Stimulated activated CD8-positive, alpha-beta memory T cell treated with anti-CD3 and anti-CD28 coated beads, Interleukin-7, amount 100 ng/mL, for 48 hours (primary cell): ENCODE results near the gene PSME1.
"Not testable (repeated sequence)": the region's sequence is repeated elsewhere in the genome, so short reads cannot be mapped to it uniquely, and the experiment has no call there.

Experiments
- DNase-seq, 2 donors: peaks; one replicate each; pipeline ENCODE4 v3.0.0-alpha.2; 2020; ENCODE audit warnings: low read depth in 1 of 2; ENCODE audit errors: extremely low read depth in 1 of 2

The PSME1 gene

DNA sequence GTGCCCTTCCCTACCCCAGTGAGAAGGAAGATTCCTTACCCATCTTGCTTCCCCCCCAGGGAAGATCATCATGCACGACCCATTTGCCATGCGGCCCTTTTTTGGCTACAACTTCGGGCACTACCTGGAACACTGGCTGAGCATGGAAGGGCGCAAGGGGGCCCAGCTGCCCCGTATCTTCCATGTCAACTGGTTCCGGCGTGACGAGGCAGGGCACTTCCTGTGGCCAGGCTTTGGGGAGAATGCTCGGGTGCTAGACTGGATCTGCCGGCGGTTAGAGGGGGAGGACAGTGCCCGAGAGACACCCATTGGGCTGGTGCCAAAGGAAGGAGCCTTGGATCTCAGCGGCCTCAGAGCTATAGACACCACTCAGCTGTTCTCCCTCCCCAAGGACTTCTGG is 32.5 kb upstream of the PSME1 start:
- DNase-seq: no peak

DNA sequence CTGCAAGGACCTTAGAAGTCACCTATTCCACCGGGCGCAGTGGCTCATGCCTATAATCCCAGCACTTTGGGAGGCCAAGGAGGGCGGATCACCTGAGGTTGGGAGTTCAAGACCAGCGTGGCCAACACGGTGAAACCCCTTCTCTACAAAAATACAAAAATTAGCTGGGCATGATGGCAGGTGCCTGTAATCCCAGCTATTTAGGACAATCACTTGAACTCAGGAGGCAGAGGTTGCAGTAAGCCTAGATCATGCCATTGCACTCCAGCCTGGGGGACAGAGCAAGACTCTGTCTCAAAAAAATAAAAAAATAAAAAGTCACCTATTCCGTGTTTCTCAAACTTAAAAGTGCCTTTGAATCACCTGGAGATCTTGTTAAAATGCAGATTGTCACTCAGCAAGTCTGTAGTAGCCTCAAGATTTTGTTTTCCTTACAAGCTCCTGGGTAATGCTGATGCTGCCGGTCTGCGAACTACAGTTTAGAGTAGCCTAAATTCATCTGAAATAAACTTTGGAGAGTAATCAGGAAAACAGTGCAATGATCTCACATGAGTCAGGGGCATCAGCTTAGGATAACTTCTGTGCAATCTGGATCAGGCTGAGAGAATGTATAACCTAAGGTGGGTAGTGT is 30.3 kb upstream of the PSME1 start:
- DNase-seq: not testable (repeated sequence)

DNA sequence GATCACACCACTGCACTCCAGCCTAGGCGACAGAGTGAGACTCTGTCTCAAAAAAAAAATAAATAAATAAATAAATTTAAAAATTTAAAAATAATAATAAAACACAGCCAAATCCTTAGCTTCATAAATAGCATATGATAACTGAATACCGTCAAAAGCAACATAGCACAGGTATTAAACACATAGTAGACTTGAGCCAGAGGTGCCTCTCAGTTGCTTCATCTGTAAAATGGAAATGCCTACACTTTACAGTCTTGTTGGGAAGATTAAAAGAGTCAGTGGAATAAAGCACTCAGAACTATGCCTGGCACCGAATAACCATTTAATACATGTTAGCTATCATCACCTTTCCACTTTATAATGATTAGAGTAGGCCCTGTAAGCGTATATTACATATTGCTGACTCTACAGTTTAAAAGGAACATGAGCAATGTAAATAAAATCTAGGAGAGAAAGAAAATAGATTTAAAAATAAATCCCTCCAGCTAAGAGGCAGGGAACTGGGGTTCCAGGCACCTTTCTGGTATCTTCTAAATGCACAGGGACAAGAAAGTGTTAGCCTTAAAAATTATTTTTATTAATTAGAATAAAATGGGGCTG is 29.2 kb upstream of the PSME1 start:
- no peak for DNase-seq

DNA sequence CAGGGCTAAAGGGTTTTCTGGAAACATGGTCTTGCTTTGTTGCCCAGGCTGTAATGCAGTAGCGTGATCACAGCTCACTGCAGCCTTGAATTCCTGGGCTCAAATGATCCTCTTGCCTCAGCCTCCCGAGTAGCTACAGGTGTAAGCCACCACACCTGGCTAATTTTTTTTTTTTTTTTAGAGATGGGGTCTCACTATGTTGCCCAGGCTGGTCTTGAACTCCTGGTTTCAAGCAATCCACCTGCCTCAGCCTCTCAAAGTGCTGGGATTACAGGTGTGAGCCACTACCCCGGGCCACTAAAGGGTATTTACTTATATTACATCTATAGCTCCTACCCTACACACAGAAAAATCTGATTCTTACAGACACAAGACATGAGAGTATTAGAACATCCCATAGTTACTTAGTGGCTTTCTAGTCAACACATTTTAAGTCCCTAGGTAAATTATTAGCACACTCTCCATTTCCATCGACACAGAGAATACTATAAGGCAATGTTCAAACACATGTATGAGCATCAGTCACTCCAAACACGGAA is 27.6 kb upstream of the PSME1 start:
- no peak for DNase-seq

DNA sequence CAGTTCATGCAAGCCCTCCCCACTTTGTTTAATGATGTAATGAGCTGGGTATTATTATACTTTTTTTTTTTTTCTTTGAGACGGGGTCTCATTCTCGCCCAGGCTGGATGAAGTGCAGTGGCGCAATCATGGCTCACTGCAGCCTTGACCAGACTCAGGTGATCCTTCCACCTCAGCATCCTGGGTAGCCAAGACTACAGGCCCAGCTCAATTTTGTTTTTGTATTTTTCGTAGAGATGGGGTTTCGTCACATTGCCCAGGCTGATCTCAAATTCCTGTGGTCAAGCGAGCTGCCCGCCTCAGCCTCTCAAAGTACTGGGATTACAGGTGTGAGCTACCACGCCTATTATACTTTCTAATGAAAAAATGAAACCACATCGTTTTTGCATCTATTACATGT is 25.9 kb upstream of the PSME1 start:
- no peak for DNase-seq

DNA sequence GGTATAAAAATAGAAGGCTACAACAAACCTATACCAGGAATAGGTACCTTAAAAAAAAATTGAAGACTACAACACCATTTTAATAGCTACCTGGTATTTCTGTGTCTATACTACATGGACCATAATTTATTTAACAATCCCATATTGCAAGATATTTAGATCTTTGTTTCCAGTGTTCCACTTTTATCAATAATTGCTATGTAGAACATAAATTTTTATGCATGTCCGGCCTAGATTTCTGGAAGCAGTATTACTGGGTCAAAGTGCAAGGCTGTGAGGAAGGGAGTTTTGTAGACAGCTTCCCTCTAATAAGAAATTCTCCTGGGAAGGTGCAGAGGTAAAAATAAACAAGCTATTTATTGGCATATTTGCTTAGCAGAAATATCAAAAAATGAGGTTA is 25.5 kb upstream of the PSME1 start:
- DNase-seq: no peak

DNA sequence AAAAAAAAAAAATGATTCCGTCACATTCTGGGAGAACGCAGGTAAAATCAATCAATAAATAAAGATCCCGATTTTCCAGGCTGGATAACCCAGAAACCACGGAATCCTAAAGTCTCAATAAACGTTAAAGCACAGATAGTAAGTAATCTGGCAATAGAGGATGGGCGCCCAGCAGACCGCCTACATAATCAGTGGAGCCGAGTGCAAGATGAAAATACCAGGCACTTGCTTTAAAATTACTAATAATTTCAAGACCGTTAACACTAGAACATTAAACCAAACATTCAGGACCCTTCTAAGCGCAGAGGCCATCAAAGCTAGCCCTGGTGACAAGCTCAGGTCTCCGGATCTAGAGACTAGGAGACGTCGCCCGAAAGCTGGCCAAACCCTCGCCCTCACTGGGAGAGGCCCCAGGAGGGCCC is 22.6 kb upstream of the PSME1 start:
- DNase-seq: no peak

DNA sequence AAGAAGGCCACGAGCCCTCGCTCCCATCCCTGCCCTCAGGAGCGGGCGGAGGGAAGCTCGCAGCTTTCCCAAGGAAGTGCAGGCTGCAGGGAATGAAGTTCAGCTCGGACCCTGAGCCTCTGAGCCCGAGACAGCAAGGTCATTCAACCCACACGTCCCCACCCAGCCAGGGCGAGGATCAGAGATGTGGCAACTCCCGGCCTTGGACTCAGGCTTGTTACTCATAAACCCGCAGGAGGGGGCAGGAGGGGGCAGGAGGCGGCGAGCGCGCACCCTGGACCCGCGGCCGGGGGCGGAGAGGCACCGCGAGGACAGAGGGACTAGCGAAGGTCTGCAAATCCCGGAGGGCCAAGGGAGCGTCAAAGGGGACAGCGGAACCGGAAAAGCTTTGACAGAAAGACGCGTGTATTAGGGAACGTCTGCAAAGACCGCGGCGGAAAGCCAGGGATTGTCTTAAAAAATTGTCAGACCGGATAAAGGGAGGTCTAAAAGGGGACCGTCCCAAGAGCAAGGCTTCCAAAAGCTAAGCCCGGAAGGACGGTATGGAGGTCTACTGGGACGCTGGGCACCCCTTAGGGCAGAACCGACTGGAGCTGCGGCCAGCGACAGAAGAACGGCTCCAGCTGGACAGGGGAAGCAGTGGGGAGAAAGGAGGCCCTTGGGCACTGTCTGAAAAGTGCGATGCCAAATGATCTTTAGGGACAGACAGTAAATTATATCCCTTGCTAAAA is 22.0 kb upstream of the PSME1 start:
- DNase-seq: peak; percentile 67 to 85

DNA sequence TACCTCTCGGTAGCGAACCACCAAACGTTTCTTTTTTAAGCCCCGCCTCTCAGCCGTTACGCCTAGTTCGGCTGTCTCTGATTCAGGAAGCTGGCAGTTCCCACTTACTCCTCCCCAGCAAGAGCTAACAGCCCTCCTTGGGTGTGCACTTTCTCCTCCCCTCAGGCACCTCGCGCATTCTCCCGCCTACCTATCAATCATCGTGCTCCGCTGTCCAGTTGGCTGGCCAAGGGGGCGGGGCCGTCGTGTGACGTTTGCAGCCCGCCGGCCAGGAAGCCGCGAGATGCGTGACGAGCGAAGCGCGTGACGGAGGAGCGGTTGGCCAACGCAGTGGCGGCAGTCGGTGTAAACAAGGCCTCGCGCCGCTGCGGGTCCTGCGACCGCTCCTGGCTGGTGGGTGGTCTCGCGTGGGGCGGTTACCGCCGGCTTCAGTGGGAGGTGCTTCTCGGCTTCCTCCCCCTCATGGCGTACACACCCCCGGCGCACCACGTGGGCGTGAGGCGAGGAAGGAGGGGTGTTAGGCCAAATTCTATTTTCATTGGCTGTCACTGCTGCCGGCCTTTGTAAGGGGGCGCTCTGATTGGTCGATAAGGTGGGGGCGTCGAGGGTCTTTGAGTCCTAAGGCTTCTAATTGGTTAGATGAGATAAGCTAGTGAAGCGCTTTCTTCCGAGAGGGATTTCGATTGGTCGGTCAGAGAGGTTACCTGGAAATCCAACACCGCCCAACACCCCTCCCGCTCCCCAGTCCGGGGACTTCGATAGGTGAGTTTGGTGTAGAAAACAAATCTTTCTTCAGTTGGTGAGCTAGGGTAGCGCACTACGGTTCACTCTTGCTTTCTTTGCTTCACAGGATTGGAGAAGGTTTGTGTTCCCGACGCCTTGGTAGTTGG is 21.2 kb upstream of the PSME1 start, which contains the start of the genes DCAF11 and NRL:
Gene DCAF11 (plus strand): TSS at position 246 of the 890 bp plus-strand sequence. CDS start 818 bp downstream, outside the sequence.
Gene NRL (minus strand): TSS at position 418 of the 890 bp plus-strand sequence. CDS start 32,101 bp downstream, outside the sequence.
- DNase-seq: peak; percentile 95 to 99

DNA sequence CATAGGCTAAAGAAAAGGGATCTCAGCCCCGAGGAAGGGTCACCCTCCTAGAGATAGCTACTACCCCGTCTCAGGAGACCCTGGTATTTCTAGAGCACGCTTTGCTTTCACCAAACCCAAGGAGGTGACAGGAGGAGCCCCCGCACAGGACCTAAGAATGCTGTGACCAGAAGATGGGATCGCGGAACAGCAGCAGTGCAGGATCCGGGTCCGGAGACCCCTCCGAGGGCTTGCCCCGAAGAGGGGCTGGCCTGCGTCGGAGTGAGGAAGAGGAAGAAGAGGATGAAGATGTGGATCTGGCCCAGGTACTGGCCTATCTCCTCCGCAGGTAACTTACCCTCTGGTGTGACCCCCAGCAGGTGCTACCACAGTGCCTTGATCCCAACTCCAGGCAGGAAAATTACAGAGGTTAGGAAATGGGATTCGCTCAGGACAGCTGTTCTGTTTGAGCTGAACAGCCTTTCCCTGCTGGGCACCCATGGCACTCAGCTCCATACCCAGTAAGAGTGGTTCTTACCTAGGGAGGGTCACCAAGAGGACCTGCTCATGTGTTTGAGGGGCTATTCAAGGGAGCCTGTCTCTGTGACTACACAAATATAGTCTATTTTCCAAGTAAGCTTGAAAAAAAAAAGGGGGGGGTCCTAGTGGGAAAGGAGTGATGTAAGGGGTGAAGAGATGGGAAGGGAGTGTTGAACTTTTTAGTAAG is 20.4 kb upstream of the PSME1 start:
- no peak for DNase-seq

DNA sequence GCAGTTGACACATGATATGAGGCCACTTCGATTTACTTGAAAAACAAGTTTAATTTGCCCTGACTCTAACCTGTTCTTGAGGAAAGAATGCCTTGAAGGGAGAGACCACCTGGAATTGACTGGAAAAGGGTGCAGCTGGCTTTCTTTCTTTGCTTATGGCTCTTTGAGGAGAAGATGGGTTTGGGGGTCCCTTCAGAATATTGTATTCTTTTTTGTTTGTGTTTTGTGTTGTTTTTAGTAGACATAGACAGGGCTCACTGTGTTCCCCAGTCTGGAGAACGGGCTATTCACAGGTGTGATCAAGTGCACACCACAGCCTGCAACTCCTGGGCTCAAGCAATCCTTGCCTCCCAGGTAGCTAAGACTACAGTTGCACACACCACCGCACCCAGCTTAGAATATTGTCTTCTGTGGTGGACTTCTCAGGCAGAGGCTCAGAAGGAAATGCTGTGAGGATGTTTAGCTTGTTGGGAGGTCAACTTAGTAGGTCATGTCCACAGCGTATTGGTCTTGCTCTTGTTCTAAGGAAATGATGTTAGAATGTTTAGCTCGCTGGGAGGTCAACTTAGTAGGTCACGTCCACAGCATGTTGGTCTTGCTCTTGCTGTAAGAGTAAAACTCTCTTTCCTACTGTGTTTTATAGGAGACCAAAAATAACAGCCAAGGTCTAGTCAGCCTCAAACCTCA is 19.7 kb upstream of the PSME1 start:
- DNase-seq: no peak

DNA sequence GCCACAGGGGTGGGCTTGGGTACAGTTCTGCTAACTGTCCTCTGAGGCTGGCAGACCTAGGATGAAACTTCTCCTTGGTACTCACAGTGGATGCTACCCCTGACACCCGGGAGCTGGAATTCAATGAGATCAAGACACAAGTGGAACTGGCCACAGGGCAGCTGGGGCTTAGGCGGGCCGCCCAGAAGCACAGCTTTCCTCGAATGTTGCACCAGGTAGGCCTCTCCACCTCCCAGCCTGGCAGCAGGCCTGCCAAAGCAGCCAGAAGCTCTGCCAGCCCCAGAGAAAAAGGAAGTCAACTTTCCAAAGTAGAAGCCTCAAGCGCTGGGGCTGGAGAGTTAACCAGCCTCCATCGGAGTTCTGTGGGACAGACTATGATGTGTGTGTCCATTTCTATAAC is 18.8 kb upstream of the PSME1 start:
- no peak for DNase-seq

DNA sequence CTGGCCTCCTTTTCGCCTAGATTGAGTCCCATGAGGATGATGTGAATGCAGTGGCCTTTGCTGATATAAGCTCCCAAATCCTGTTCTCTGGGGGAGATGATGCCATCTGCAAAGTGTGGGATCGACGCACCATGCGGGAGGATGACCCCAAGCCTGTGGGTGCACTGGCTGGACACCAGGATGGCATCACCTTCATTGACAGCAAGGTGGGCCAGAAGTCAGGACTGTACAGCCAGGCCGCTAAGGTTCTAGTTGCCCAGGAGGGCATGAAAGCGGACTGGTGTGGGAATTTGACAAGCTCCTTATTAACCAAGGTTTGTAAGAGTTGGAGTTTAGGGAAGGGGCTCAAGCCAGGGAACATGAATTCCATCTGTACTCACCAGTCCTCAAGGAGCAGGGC is 16.3 kb upstream of the PSME1 start:
- DNase-seq: no peak

DNA sequence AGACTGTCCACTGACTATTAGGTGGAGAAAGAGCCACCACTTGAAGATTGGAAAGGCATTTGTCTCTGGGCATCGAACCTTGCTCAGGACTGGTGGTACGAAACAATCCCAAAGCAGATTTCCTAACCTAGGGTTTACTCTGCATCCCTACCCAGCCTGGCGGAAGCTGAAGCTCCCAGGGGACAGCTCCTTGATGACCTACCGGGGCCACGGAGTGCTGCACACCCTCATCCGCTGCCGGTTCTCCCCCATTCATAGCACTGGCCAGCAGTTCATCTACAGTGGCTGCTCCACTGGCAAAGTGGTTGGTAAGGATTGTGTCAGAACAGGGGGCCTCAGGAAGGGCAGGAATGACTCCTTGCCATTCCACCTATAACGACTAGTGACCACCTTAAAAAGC is 14.8 kb upstream of the PSME1 start:
- DNase-seq: no peak

DNA sequence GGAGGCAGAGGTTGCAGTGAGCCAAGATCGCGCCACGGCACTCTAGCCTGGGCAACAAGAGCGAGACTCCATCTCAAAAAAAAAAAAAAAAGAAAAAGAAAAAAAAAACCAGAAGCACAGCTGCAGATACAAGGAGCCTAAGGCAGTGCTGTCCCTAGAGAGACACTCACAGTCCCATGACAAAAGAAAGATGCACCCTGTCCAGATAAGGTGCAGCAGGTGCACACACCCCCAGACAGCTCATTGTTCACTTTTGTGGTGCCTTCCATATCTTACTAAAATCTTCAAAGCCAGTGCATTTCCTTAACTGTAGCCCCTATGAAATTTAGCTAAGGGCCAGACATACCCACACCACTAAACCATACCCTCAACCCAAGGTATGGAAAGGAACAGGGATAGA is 13.6 kb upstream of the PSME1 start:
- no peak for DNase-seq

DNA sequence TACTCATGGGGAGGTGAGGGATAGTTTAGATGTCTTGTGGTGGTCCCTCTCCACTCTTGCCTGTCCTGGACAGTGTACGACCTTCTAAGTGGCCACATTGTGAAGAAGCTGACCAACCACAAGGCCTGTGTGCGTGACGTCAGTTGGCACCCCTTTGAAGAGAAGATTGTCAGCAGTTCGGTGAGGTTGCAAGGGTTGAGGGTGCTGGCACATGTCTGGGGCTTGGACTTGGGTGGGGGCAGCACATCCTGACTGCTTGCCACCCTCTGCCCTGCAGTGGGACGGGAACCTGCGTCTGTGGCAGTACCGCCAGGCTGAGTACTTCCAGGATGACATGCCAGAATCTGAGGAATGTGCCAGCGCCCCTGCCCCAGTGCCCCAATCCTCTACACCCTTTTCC is 13.1 kb upstream of the PSME1 start:
- DNase-seq: no peak

DNA sequence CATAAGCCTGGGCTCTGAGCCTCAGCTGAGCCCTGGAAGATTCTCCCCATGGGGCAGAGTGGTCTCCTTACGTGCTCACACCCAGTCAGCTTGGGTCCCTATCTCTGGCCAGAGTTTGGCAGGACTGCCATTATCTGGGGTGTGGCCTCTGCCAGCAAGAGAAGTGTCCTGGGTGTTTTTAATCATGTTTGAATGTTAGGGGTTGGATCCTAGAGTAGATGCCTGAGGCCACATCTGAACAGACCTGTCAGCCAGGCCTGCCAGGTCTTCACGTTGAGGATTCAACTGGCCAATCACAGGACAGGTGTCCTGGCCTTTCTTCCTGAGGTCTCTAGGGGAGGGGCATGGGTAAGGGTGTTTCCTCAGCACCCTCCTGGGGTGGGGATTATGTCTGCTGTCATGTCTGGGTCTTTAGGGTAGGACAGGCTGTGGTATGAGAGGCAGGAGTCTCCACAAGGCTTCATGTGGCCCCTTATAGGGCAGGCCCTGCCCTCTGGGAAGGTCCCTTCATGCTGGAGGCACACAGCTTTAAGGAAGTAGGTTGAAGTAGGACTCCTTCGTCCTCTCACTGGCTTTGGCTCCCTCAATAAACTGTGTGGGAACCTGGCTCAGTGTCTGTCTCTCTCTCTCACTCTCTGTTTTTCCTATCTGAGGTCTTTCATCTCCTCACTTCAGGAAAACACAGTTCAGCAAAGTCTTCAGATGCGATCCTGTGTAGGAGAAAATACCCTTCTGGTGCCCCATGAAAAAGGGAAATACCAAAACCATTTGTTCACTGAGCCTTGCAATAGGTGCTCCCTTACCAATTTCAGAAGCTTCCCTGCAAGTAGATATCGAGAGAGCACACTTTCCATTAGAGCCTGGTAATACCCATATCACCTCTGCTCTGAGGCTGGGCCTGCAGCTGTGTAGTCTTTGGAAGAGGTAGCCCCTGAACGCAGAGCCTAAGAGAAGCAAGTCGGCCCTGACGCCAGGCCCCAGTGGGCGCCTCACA is 12.3 kb upstream of the PSME1 start:
- DNase-seq: no peak

DNA sequence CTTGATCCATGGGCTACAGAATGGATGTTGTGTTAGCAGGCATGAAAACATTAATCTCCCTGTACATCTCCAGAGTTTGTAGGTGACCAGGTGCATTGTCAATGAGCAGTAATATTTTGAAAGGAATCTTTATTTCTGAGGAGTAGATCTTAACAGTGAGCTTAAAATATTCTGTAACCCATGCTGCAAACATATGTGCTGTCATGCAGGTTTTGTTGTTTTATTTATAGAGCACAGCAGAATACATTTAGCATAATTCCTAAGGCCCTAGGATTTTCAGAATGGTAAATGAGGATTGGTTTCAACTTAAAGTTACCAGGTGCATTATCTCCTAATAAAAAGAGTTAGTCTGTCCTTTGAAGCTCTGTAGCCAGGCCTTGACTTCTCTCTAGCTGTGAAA is 9.1 kb upstream of the PSME1 start:
- no peak for DNase-seq
